Stomach smooth muscle (tissue), 2 donors: Measurements from ENCODE around the gene ELFN2.

ENCODE experiments used
- H3K27ac ChIP-seq: one replicate; pipeline ENCODE4 v1.7.0; 2013; ENCODE audit warnings: mild to moderate bottlenecking, low read length, inconsistent platforms
- H3K27me3 ChIP-seq, 2 donors: one replicate each; pipeline ENCODE4 v1.7.0; 2013; ENCODE audit warnings: low read length in 2 of 2; ENCODE audit not compliant: insufficient read depth in 2 of 2, control insufficient read depth in 1 of 2
- H3K36me3 ChIP-seq, 2 donors: one replicate each; pipeline ENCODE4 v1.7.0; 2013; ENCODE audit warnings: low read length in 2 of 2; ENCODE audit not compliant: control insufficient read depth in 2 of 2, insufficient read depth in 2 of 2
- H3K4me1 ChIP-seq: one replicate; pipeline ENCODE4 v1.7.0; 2013; ENCODE audit warnings: low read length; ENCODE audit not compliant: control insufficient read depth, insufficient read depth
- H3K4me3 ChIP-seq, 2 donors: one replicate each; pipeline ENCODE4 v1.7.0; 2013; ENCODE audit warnings: low read length in 2 of 2
- H3K9ac ChIP-seq, 2 donors: one replicate each; pipeline ENCODE4 v1.7.0; 2013; ENCODE audit warnings: low read length in 2 of 2, mild to moderate bottlenecking in 1 of 2
- H3K9me3 ChIP-seq, 2 donors: one replicate each; pipeline ENCODE4 v1.7.0; 2013; ENCODE audit warnings: low read length in 2 of 2; ENCODE audit not compliant: control insufficient read depth in 2 of 2
- donor health status: healthy.
- donor health status: Pancreatic carcinoma.

ELFN2 gene

GRCh38 chr22:37373451-37373850 is 53.8 kb downstream of the ELFN2 start:
- no peak overlapping the region for H3K9ac ChIP-seq
- no peak overlapping the region for H3K27ac ChIP-seq
- H3K36me3 ChIP-seq: no peaks in the 10 kb centered on the region
- H3K4me3 ChIP-seq: no peak overlapping the region
- peaks cover 18 to 34% of the 10 kb centered on the region in 2 donors for H3K27me3 ChIP-seq
- no peaks in the 10 kb centered on the region for H3K4me1 ChIP-seq
- no peaks in the 10 kb centered on the region for H3K9me3 ChIP-seq

GRCh38 chr22:37371911-37372310 is 55.4 kb downstream of the ELFN2 start:
- no peaks in the 10 kb centered on the region for H3K4me1 ChIP-seq

GRCh38 chr22:37371491-37371890 is 55.8 kb downstream of the ELFN2 start:
- peaks cover 6 to 18% of the 10 kb centered on the region in 2 donors for H3K27me3 ChIP-seq
- H3K9ac ChIP-seq: no peak overlapping the region
- no peak overlapping the region for H3K27ac ChIP-seq
- H3K4me3 ChIP-seq: no peak overlapping the region
- no peaks in the 10 kb centered on the region for H3K4me1 ChIP-seq
- H3K9me3 ChIP-seq: no peaks in the 10 kb centered on the region
- no peaks in the 10 kb centered on the region for H3K36me3 ChIP-seq

More at GRCh38 chr22:37371911-37372310, 55.4 kb downstream of the ELFN2 start:
- peaks cover 9 to 22% of the 10 kb centered on the region in 2 donors for H3K27me3 ChIP-seq
- no peak overlapping the region for H3K4me3 ChIP-seq
- no peaks in the 10 kb centered on the region for H3K9me3 ChIP-seq
- no peaks in the 10 kb centered on the region for H3K36me3 ChIP-seq
- no peak overlapping the region for H3K27ac ChIP-seq
- H3K9ac ChIP-seq: no peak overlapping the region

GRCh38 chr22:37370306-37370979 is 56.8 kb downstream of the ELFN2 start:
- Histone ChIP-seq H3K36me3 (no peaks in the 10 kb centered on the region), H3K9ac (no peak overlapping the region), H3K27ac (no peak overlapping the region), H3K4me1 (no peaks in the 10 kb centered on the region), H3K4me3 (no peak overlapping the region), H3K27me3 (peaks cover 4 to 11% of the 10 kb centered on the region in 2 donors), H3K9me3 (no peaks in the 10 kb centered on the region)

- Histone ChIP-seq H3K27me3 (peaks cover 4 to 6% of the 10 kb centered on the region in 2 donors), H3K4me1 (no peaks in the 10 kb centered on the region), H3K27ac (no peak overlapping the region)
Observed at GRCh38 chr22:37369483-37369882, 57.8 kb downstream of the ELFN2 start.

GRCh38 chr22:37368058-37368457 is 59.2 kb downstream of the ELFN2 start:
- Histone ChIP-seq H3K27ac (no peak overlapping the region), H3K9me3 (no peaks in the 10 kb centered on the region), H3K4me1 (no peaks in the 10 kb centered on the region), H3K36me3 (no peaks in the 10 kb centered on the region), H3K9ac (no peak overlapping the region), H3K27me3 (peaks cover 4 to 6% of the 10 kb centered on the region in 2 donors), H3K4me3 (no peak overlapping the region)

More at GRCh38 chr22:37369483-37369882, 57.8 kb downstream of the ELFN2 start:
- H3K36me3 ChIP-seq: no peaks in the 10 kb centered on the region
- no peaks in the 10 kb centered on the region for H3K9me3 ChIP-seq
- no peak overlapping the region for H3K9ac ChIP-seq
- no peak overlapping the region for H3K4me3 ChIP-seq

- Histone ChIP-seq H3K9ac (no peak overlapping the region), H3K4me3 (no peak overlapping the region), H3K27ac (no peak overlapping the region), H3K27me3 (peaks cover 2 to 4% of the 10 kb centered on the region in 2 donors), H3K36me3 (no peaks in the 10 kb centered on the region), H3K9me3 (no peaks in the 10 kb centered on the region), H3K4me1 (no peaks in the 10 kb centered on the region)
Observed at GRCh38 chr22:37366601-37367000, 60.7 kb downstream of the ELFN2 start.

GRCh38 chr22:37365950-37366349 is 61.3 kb downstream of the ELFN2 start:
- Histone ChIP-seq H3K9ac (no peak overlapping the region), H3K4me3 (no peak overlapping the region), H3K27me3 (no peaks in the 10 kb centered on the region), H3K9me3 (no peaks in the 10 kb centered on the region), H3K36me3 (no peaks in the 10 kb centered on the region), H3K27ac (no peak overlapping the region), H3K4me1 (no peaks in the 10 kb centered on the region)

GRCh38 chr22:37363261-37363992 is 63.9 kb downstream of the ELFN2 start:
- Histone ChIP-seq H3K9me3 (no peaks in the 10 kb centered on the region), H3K27me3 (peaks cover 0 to 2% of the 10 kb centered on the region in 2 donors), H3K27ac (no peak overlapping the region), H3K9ac (no peak overlapping the region), H3K4me1 (no peaks in the 10 kb centered on the region), H3K36me3 (no peaks in the 10 kb centered on the region), H3K4me3 (no peak overlapping the region)

- peaks cover 2 to 3% of the 10 kb centered on the region in 2 donors for H3K27me3 ChIP-seq
- H3K9ac ChIP-seq: no peak overlapping the region
- H3K27ac ChIP-seq: no peak overlapping the region
- no peaks in the 10 kb centered on the region for H3K36me3 ChIP-seq
- no peak overlapping the region for H3K4me3 ChIP-seq
- no peaks in the 10 kb centered on the region for H3K4me1 ChIP-seq
- no peaks in the 10 kb centered on the region for H3K9me3 ChIP-seq
Observed at GRCh38 chr22:37362621-37363020, 64.7 kb downstream of the ELFN2 start.

- no peaks in the 10 kb centered on the region for H3K4me1 ChIP-seq
Observed at GRCh38 chr22:37358917-37359316, 68.4 kb downstream of the ELFN2 start.

More at GRCh38 chr22:37358917-37359316, 68.4 kb downstream of the ELFN2 start:
- Histone ChIP-seq H3K9ac (no peak overlapping the region), H3K36me3 (no peaks in the 10 kb centered on the region), H3K9me3 (peaks cover 0 to 4% of the 10 kb centered on the region in 2 donors), H3K27ac (no peak overlapping the region), H3K4me3 (no peak overlapping the region), H3K27me3 (peaks cover 2 to 6% of the 10 kb centered on the region in 2 donors)
